ENCODE measurements around the gene TMPO.
A peak's percentile ranks its signal among the peaks of the same experiment; 100 is the strongest.
"Not testable (repeated sequence)": the region's sequence is repeated elsewhere in the genome, so short reads cannot be mapped to it uniquely, and the experiment has no call there.

TMPO gene

DNA sequence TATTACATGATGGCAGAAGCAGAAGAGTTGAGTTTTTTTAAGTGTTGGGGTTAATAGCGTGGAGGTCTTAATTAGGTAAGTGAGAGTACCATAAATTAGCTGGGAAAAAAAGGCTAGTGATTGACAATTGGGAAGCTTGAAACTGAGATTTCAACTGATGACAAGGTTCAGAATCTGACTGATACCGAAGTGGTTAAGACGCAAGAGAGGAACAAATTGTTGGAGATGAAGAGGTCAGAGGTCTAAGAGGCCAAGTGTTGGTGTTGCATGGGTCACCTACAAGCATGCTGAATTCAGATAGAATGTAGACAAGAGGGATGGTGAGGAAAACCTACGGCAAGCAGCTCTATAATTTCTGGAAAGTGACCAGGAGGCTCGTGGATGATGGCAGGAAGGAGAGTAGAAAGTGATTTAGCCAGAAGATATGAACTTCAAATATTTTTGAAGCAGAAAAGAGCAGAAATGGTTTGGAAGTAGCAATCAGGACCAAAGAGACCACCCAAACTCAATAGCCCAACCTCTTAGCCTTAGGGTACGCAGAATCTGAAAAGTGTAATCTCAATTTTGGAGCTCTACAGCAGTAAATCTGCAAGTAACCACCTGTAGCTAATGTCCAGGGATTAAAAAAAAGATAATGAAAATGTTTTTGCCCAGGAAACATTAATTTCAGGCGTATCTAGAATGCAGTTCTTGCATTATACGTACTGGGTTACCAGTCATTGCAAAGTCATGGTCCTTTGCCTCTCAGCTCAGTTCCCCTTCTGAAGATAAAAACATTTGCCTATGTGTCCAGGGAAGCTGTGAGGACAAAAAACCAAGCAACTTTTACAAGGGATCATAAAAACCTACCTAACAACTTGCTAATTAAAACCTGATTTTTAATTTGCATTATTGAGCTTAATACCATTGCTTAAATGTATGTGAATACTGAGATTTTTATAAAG is 1.7 kb upstream of the TMPO start:
- DNase-seq = no peak

DNA sequence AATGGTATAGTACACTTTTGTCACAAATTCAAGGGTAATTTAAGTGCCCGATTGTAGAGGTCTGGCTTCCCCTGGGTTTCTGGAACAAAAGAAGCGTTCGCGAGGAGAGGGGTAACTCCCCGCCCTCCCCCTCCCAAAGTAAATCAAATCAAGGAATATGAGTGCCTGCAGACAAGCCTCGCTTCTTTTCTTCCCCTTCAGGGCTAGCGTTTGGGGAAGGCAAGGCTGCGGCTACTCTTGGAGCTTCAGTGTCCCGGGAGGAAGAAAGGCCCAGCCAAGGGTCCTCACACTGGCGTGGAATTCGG is 456 bp upstream of the TMPO start:
- DNase-seq = no peak

DNA sequence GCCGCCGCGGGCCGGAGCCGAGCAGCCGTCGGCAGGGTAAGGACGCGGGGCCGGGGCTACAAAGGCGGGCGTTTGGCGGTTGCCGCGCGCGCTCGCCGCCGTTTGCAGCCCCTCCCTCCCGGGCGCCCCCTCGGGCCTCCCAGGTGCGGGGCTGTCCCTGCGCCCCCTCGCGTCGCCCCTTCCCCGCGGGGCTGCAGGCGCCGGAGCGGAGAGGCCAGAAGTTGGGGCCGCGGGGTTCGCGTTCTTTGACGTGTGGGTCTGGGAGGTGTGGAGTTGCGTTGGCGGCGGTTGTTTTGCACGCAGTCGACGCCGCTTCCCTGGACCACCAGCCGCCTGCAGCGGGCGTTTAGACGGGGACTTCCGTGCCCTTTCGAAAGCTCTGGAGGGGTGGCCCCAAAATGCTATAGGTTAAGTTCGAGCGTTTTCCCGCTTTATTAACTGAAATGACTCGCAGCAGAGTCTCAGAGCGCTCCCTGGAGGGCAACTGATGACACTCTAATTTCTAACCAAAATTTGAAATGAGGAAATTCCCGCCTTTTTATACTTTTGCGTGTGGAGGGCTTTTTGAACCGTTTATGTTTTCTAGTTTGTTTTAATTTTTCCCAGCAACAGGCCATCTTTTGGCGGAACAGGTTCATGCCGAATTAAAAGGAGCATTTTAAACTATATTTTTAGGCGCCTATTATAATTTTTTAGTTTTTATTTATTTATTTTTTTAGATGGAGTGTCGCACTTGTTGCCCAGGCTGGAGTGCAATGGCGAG is 902 bp downstream of the TMPO start:
- DNase-seq = peak; percentile 85

DNA sequence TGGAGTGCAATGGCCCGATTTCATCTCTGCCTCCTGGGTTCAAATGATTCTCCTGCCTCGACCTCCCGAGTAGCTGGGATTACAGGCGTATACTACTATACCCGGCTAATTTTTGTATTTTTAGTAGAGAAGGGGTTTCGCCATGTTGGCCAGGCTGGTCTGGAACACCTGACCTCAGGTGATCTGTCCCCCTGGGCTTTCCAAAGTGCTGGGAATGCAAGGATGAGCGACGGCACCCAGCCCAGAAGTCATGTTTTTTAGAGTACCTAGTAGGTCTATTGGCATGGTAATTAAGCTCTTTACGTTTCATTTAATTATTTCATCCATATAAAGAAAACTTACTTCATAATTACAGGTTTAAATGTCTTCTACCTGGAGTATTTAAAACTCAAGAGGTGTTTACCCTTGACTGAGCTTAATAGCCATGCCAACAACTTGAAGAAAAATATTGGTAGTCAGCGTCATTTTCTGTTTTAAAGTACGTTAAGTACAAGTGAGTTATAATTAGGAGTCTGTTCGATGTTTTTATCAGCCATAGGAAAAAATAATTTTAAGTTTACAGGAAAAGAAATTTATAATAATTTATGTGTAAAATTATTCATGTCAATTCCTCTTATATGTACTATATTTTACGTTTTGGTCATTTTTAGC is 4.0 kb downstream of the TMPO start:
- DNase-seq = no peak

DNA sequence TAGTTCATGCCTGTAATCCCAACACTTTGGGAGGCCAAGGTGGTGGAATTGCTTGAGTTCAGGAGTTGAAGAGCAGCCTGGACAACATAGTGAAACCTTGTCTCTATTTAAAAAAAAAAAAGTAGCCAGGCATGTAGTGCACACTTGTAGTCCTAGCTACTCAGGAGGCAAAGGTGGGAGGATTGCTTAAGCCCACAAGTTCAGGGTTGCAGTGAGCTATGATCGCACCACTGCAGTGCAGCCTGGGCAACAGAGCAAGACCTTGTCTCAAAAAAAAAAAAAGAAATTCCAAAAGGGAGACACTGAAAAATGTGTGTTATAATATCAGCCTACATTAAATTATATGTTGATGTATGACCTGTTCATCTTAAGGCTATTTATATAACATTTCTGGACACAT is 14.7 kb downstream of the TMPO start:
- DNase-seq = no peak

DNA sequence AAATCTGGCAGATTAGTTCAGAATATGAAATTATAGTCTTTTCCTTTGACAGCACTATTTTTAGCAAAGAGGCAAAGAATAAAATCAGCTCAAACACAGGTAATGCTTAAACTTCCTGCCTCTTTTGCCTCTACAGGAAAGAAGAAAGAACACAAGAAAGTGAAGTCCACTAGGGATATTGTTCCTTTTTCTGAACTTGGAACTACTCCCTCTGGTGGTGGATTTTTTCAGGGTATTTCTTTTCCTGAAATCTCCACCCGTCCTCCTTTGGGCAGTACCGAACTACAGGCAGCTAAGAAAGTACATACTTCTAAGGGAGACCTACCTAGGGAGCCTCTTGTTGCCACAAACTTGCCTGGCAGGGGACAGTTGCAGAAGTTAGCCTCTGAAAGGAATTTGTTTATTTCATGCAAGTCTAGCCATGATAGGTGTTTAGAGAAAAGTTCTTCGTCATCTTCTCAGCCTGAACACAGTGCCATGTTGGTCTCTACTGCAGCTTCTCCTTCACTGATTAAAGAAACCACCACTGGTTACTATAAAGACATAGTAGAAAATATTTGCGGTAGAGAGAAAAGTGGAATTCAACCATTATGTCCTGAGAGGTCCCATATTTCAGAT is 17.4 kb downstream of the TMPO start:
- DNase-seq = peak; percentile 20

DNA sequence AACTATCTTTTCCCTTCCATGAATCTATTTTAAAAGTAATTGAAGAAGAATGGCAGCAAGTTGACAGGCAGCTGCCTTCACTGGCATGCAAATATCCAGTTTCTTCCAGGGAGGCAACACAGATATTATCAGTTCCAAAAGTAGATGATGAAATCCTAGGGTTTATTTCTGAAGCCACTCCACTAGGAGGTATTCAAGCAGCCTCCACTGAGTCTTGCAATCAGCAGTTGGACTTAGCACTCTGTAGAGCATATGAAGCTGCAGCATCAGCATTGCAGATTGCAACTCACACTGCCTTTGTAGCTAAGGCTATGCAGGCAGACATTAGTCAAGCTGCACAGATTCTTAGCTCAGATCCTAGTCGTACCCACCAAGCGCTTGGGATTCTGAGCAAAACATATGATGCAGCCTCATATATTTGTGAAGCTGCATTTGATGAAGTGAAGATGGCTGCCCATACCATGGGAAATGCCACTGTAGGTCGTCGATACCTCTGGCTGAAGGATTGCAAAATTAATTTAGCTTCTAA is 18.4 kb downstream of the TMPO start:
- DNase-seq = no peak

DNA sequence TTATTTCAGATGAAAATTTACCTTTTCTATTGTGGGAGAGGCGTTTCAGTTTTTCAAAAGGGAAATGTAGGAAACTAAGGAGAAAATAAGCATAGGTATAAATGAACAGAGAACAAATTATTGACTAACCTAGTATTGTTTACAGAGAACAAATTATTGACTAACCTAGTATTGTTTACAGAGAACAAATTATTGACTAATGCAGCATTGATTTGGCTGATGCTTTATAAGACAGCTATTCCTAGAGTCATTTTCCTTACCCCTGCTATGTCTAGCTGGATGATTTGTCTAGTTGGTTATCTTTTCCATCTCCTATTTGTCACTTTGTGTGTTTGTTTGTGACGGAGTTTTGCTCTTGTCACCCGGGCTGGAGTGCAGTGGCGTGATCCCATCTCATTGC is 22.6 kb downstream of the TMPO start:
- no peak for DNase-seq

DNA sequence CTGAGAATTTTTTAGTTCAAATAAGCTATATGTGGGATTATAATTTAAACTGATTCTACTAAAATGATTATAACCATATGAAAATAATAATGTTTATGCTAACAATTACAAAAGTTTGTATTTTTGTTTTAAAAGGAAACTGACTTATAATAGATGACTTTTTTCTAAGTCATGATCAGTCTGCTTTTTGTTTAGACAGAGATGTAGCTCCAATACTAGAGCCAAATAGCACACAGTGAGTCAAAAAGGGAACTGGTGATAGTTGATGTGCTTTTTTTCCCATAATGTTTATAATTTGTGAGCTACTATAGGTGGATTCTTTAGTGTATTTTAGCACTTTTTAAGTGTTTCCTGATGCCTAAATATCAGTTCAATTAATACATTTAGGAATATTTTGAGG is 28.3 kb downstream of the TMPO start:
- no peak for DNase-seq

DNA sequence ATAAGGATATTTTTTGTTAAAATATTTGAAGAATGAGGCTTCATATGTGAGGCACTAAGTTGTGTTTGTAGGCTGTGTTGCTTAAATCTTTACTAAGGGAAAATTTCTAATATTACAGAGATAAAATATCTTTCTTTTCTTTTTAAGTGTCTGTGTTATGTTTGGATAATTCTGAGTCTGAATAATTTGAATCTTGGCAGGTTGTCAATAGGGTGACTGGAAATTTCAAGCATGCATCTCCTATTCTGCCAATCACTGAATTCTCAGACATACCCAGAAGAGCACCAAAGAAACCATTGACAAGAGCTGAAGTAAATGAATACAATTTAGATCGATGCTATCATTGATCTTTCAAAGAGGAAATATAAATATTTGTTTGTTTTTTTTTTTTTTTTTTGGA is 29.4 kb downstream of the TMPO start:
- no peak for DNase-seq

DNA sequence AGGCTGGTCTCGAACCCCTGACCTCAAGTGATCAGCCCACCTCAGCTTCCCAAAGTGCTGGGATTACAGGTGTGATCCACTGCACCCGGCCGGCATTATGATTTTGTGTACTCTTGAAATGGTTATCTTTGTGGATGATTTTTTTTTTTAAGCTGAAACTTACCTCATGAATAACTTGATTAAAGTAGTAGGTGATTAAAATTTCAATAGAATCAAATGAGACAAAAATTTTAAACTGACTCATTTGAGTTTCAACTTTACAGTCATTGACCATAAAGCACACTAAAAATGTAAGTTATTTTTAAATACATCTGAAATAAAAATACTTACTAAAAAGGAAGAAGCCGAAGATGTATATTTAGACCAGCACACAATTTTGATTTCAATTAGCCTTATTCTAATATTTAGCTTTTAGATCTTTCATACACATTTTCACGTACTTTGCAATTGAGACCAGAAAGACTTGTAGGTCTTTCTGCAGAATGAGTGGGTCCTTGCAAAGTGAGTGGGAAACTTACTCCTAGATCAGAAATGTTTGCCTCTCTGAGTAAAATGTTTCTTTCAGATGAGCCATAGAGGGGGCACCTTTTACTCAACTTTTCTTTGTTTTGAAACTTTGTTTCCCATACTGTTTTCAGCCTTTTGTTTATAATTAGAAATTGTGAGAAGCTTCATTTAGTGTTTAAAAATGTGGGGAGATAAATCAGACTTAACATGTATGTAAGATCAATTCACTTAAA is 34.2 kb downstream of the TMPO start:
- DNase-seq = no peak

DNA sequence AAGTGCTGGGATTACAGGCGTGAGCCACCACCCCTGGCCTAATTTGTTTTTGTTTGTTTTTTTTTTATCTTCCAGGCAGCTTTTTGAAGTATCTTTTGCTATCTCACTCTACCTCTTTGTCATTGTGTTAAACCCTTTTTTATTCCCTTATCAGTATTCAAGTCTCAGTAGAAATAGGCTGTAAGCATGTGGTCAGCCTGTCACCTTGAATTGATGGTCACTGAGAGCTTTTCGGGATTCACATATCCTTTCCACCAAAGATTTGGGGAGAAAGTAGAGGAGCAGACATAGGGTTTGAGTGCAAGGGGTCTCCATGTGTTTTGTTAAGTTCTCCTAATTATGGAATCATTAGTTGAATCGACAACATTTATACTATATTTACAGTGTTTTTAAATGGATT is 36.4 kb downstream of the TMPO start:
- DNase-seq = no peak

DNA sequence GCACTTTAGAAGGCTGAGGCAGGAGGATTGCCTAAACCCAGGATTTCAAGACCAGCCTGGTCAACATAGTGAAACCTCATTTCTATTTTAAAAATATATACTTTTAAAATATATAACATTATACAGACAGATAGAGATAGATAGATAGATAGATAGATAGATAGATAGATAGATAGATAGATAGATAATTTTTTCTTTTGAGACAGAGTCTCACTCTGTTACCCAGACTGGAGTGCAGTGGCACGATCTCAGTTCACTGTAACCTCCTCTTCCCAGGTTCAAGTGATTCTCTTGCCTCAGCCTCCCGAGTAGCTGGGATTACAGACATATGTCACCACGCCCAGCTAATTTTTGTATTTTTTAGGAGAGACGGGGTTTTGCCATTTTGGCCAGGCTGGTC is 42.7 kb downstream of the TMPO start:
- not testable (repeated sequence) for DNase-seq

DNA sequence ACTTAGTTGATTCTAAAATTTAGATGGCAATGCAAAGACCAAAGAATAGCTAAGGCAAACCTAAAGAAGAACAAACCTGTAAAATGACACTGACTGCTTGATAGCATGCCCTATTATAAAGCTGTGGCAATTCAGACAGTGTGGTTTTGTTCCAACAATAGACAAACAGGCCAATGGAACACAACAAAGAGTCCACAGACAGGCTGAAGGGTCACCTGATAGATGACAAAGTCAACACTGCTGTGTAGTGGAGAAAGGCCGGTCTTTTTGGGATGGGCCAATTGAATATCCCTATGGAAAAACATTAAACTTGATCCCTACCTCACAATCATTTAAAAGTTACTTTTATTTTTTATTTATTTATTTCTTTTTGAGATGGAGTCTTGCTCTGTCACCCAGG is 44.3 kb downstream of the TMPO start:
- no peak for DNase-seq

DNA sequence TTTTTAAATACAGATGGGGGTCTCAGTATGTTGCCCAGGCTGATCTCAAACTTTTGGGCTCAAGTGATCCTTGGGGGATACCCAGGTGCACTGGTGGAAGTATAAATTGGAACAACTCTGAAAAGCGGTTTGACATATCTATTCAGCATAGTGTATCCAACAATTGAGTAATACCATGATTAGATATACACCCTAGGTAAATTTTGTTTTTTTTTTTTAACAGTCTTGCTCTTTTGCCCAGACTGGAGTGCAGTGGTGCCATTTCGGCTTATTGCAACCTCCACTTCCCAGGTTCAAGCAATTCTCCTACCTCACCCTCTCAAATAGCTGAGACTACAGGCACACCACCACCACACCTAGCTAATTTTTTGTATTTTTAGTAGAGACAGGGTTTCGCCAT is 46.5 kb downstream of the TMPO start:
- DNase-seq = no peak

DNA sequence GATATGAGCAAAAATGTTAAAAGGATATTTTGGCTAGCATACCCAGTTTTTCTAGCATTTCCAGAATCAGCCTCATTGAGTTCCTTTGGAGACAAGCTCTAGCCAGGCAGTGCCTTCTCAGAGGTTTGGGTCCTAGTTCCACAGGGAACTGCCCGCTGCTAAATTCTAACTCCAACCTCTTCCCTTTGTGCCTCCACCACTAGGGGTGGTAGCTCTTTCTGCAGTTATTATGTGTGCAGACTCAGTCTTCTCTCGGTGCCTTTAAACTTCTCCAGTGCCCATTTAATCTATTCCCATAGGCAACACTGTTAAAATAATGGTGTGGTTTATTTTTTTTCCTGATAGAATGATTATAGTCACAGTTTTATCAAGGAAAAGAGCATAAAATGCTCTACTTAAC is 56.6 kb downstream of the TMPO start:
- DNase-seq = no peak

DNA sequence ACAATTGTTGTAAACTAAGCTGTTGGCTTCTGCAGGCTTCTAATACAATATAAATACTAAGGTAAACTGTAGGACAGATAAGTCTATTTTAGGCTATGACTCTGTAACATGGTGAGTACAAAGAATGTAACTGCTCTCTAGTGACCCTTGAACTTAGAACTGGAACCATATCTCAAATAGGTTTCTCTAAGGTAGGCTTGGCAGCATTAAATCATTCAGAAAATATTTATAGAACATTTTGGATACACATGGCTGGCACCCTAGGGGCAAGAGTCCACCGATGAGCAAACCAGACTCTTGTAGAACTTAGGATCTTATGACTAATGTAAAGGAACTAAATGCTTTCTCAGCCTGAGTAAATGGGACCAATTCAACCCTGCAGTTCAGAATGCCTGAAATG is 58.7 kb downstream of the TMPO start:
- no peak for DNase-seq

DNA sequence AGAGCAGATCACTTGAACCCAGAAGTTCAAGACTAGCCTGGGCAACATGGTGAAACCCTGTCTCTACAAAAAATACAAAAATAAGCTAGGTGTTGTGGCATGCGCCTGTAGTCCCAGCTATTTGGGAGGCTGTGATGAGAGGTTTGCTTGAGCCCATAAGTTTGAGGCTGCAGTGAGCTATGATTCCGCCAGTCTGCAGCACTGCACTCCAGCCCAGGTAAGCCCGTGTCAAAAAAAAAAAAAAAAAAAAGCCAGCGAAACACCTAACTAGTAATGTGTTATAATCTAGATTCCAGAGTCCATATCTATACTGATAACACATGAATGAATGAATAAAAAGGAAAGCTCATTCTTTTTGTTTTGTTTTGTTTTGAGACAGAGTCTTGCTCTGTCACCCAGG is 59.6 kb downstream of the TMPO start:
- no peak for DNase-seq

DNA sequence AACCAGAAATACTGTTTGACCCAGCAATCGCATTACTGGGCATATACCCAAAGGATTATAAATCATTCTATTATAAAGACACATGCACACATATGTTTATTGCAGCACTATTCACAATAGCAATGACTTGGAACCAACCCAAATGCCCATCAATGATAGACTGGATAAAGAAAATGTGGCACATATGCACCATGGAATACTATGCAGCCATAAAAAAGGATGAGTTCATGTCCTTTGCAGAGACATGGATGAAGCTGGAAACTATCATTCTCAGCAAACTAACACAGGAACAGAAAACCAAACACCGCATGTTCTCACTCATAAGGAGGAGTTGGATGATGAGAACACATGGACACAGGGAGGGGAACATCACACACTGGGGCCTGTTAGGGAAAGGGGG is 61.4 kb downstream of the TMPO start:
- not testable (repeated sequence) for DNase-seq

DNA sequence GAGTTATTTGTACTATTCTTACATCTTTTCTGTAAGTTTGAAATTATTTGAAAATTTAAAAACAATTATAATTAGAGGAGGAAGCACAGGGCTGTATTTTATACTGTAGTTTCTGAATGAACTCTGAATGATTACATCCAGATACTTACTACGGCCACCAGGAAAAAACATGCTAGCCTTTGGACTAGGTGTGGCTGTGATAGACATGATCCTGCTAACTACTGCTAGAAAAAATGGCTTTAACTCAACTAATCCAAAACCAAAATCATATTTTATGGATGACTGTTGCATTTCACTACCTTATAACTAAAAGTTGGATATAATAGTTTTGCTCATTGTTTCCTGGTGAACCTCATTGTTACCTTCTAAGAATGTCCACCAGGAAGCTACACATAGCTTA is 63.0 kb downstream of the TMPO start:
- DNase-seq = no peak

DNA sequence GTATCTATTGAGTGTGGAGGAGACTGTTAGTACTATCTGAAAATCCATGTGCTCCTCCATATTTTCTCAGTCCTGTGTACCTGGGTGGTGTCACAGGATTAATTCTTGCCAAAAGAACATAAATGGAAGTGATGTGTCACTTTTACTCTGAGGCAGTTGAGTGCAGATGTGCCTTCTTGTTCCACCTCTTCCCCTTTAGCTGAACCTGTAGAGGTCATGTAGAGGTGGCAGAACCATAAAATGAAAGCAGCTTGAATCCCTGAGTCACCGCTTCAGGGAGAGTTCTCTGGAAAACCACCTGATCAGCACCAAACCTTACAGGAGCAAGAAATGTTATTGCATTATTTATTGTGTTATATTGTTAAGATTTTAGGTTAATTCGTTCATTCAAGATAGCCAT is 63.4 kb downstream of the TMPO start:
- no peak for DNase-seq

DNA sequence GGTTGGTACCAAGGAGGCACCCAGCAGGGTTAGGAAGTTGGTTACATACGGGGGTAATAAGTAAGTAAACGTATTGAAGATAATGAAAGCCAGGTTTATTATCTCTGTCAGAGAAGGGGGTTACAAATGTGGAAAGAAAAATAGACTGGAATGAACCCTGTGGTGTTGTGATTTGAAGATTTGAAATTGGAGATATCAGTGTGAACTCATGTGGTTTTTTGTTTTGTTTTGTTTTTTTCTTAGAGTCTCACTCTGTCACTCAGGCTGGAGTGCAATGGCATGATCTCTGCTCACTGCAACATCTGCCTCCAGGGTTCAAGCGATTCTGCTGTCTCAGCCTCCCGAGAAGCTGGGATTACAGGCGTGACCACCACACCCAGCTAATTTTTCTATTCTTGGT is 64.0 kb downstream of the TMPO start:
- no peak for DNase-seq

DNA sequence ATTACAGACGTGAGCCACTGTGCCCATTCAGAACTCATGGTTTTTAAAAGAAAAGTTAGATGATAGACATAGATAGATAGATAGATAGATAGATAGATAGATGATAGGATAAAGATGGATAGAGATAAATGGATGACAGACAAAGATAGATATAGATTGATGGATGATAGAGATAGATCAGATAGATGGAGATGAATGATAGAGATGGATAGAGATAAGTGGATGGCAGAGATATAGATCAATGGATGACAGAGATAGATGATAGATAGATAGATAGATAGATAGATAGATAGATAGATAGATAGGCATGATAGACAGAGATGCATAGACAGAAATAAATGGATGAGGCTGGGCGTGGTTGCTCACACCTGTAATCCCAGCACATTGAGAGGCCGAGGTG is 64.4 kb downstream of the TMPO start:
- DNase-seq = no peak

Measured in NCI-H1694 treated with DMSO at 0.1 percent for 48 hours (cell line).